SK-N-SH (cell line): ENCODE results near the gene TMEM131L.

Experiments
- CTCF ChIP-seq: fragments of 200-600 bp; sonication (generic); IDR thresholded peaks from 2 replicates; pipeline ENCODE4 v1.6.1; 2017; ENCODE audit warnings: antibody characterized with exemption, mild to moderate bottlenecking, moderate library complexity
- EP300 ChIP-seq, 2 experiments: IDR thresholded peaks; 2 replicates each; pipeline versions ENCODE4 v1.4.0 to v1.6.1; 2012; ENCODE audit warnings: borderline replicate concordance in 1 of 2, low read depth in 1 of 2, low read length in 1 of 2
- EZH2phosphoT487 ChIP-seq: fragments of 200-600 bp; sonication (generic); IDR thresholded peaks from 2 replicates; pipeline ENCODE4 v1.6.1; 2017; ENCODE audit warnings: low read depth, mixed run types, mild to moderate bottlenecking, antibody characterized with exemption, moderate library complexity, borderline replicate concordance
- FOXM1 ChIP-seq: IDR thresholded peaks from 2 replicates; pipeline ENCODE4 v1.4.0; 2012; ENCODE audit warnings: low read depth, mild to moderate bottlenecking
- REST ChIP-seq: IDR thresholded peaks from 2 replicates; pipeline ENCODE4 v1.6.1; 2012; ENCODE audit warnings: mild to moderate bottlenecking, low read depth, low read length, moderate library complexity
- RFX5 ChIP-seq: IDR thresholded peaks from 2 replicates; pipeline ENCODE4 v1.6.1; 2012; ENCODE audit warnings: mild to moderate bottlenecking, improper control_type of control experiment, low read length
- TAF1 ChIP-seq: IDR thresholded peaks from 2 replicates; pipeline ENCODE4 v1.6.1; 2012; ENCODE audit warnings: low read depth, mild to moderate bottlenecking, low read length, moderate library complexity, borderline replicate concordance
- USF2 ChIP-seq: fragments of 150-350 bp; IDR thresholded peaks from 2 replicates; pipeline ENCODE4 v1.6.1; 2017; ENCODE audit warnings: antibody characterized with exemption, low read length, low read depth, borderline replicate concordance

- TF ChIP-seq EP300 (IDR thresholded peaks at IDR 0.05; ENCODE audit: borderline replicate concordance in 1 of 2, low read depth in 1 of 2, low read length in 1 of 2) (no peak), USF2 (no peak), CTCF (no peak), FOXM1 (no peak), RFX5 (no peak), EZH2phosphoT487 (no peak), TAF1 (no peak), REST (no peak)
Measured at GRCh38 chr4:153512162-153512852, 46.1 kb downstream of the TMEM131L start.
